ENCODE data around the gene CHAC2.

DNA sequence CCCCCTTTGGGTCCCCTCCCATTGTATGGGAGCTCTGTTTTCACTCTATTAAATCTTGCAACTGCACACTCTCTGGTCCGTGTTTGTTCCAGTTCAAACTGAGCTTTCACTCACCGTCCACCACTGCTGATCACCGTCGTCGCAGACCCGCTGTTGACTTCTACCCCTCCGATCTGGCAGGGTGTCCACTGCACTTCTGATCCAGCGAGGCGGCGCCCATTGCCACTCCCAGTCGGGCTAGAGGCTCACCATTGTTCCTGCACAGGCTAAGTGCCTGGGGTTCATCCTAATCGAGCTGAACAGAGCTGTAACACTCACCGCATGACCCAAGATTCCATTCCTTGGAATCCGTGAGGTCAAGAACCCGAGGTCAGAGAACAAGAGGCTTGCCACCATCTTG is 11.0 kb upstream of the CHAC2 start:
- TF ChIP-seq ZNF274 (IDR thresholded peaks at IDR 0.05; ENCODE audit: low read depth, low read length) (no peak), YY1 (IDR thresholded peaks at IDR 0.05; ENCODE audit: insufficient read depth, insufficient read length) (no peak), SUZ12 (IDR thresholded peaks at IDR 0.05; ENCODE audit: extremely low read depth, insufficient read depth, insufficient read length) (no peak)
